GM19035 (cell line): ENCODE measurements around the gene NFKBIZ.
"Not testable (repeated sequence)": the region's sequence is repeated elsewhere in the genome, so short reads cannot be mapped to it uniquely, and the experiment has no call there.

Source experiments
- ATAC-seq: cut with Tn5 transposase; IDR thresholded peaks from one replicate; pipeline ENCODE4 v1.9.1; 2021; ENCODE audit not compliant: unreplicated experiment

The NFKBIZ gene

GRCh38 chr3:101850246-101851051 lies 1.1 kb downstream of the NFKBIZ start:
- ATAC-seq, result peak; percentile 24

GRCh38 chr3:101851072-101851770 lies 1.9 kb downstream of the NFKBIZ start:
- ATAC-seq, result no peak

- ATAC-seq, result no peak
Observed at GRCh38 chr3:101851850-101852714, 2.8 kb downstream of the NFKBIZ start.

GRCh38 chr3:101852983-101853840 lies 3.9 kb downstream of the NFKBIZ start:
- no peak for ATAC-seq

GRCh38 chr3:101853982-101854381 lies 4.7 kb downstream of the NFKBIZ start:
- ATAC-seq, result no peak

GRCh38 chr3:101854608-101855304 lies 5.4 kb downstream of the NFKBIZ start:
- ATAC-seq, result no peak

- no peak for ATAC-seq
Observed at GRCh38 chr3:101857301-101857741, 8.0 kb downstream of the NFKBIZ start.

GRCh38 chr3:101858464-101859030 lies 9.2 kb downstream of the NFKBIZ start:
- no peak for ATAC-seq

- ATAC-seq, result no peak
Observed at GRCh38 chr3:101859882-101860448, 10.7 kb downstream of the NFKBIZ start.

- ATAC-seq, result peak; percentile 62
Observed at GRCh38 chr3:101861212-101861788, 12.0 kb downstream of the NFKBIZ start.

- ATAC-seq, result no peak
Observed at GRCh38 chr3:101861789-101862415, 12.6 kb downstream of the NFKBIZ start.

- ATAC-seq, result no peak
Observed at GRCh38 chr3:101862416-101863165, 13.3 kb downstream of the NFKBIZ start.

GRCh38 chr3:101864926-101865325 lies 15.6 kb downstream of the NFKBIZ start:
- not testable (repeated sequence) for ATAC-seq

- no peak for ATAC-seq
Observed at GRCh38 chr3:101865751-101866509, 16.6 kb downstream of the NFKBIZ start.

GRCh38 chr3:101867511-101867910 lies 18.2 kb downstream of the NFKBIZ start:
- no peak for ATAC-seq

GRCh38 chr3:101867996-101868395 lies 18.7 kb downstream of the NFKBIZ start:
- ATAC-seq, result no peak
